PC-3 (cell line): Measurements from ENCODE around the gene HDAC10. TPM values are rescaled to one million over a fixed set of nuclear protein-coding genes. Genes with fewer than 3 reads are reported as not detected.
A peak's percentile ranks its signal among the peaks of the same experiment; 100 is the strongest.

Source experiments
- ATAC-seq: fragments of 200-7000 bp; cut with Tn5 transposase; 2 replicates; pipeline ENCODE4 v1.9.1; 2020; ENCODE audit warnings: mild to moderate bottlenecking, moderate library complexity
- BruUV-seq: library from RNA; stranded (reverse); fragments of 400-500 nt; replicated peaks from 2 replicates; lab custom pipeline; 2021; lab: Mats Ljungman, UMichigan
- CTCF ChIA-PET: fragments of 300-600 bp; sonication (Branson Sonifier 250); formaldehyde crosslinking; loops from one replicate; lab custom pipeline; 2022; ENCODE audit warnings: antibody characterized with exemption; lab: Charles Lee
- POLR2A ChIA-PET: fragments of 300-600 bp; sonication (Branson Sonifier 250); formaldehyde crosslinking; loops from one replicate; lab custom pipeline; 2022; ENCODE audit warnings: antibody characterized with exemption; ENCODE audit not compliant: unreplicated experiment; lab: Charles Lee
- DNase-seq: peaks from one replicate; pipeline ENCODE4 v3.0.0-alpha.2; 2015
- H2AFZ ChIP-seq: fragments of 300-600 bp; sonication (generic); 2 replicates; pipeline ENCODE4 v1.6.0; 2016; ENCODE audit warnings: antibody characterized with exemption, low read length
- H3F3A ChIP-seq: fragments of 300-600 bp; sonication (generic); one replicate; pipeline ENCODE4 v1.6.0; 2017; ENCODE audit warnings: antibody characterized with exemption, low read length, control low read depth, mild to moderate bottlenecking; ENCODE audit not compliant: unreplicated experiment
- H3K27ac ChIP-seq: fragments of 300-600 bp; sonication (generic); 2 replicates; pipeline ENCODE4 v1.5.1; 2016; ENCODE audit warnings: mild to moderate bottlenecking, low read length
- H3K27me3 ChIP-seq: fragments of 300-600 bp; sonication (generic); 2 replicates; pipeline ENCODE4 v1.6.1; 2016; ENCODE audit warnings: low read length, mixed read lengths
- H3K36me3 ChIP-seq: fragments of 300-600 bp; sonication (generic); 2 replicates; pipeline ENCODE4 v1.6.1; 2016; ENCODE audit warnings: low read depth, mixed run types, low read length, mixed read lengths
- H3K4me1 ChIP-seq: fragments of 300-600 bp; sonication (generic); 2 replicates; pipeline ENCODE4 v1.5.1; 2016; ENCODE audit warnings: low read length; ENCODE audit not compliant: insufficient read depth
- H3K4me2 ChIP-seq: fragments of 300-600 bp; sonication (generic); 2 replicates; pipeline ENCODE4 v1.6.0; 2016; ENCODE audit warnings: low read length
- H3K4me3 ChIP-seq: fragments of 300-600 bp; sonication (generic); 2 replicates; pipeline ENCODE4 v1.5.1; 2016; ENCODE audit warnings: mild to moderate bottlenecking, low read length, mixed read lengths
- H3K79me2 ChIP-seq: fragments of 300-600 bp; sonication (generic); 2 replicates; pipeline ENCODE4 v1.6.1; 2017; ENCODE audit warnings: low read length, mixed read lengths
- H3K9ac ChIP-seq: fragments of 300-600 bp; sonication (generic); 2 replicates; pipeline ENCODE4 v1.6.0; 2016; ENCODE audit warnings: mild to moderate bottlenecking, low read length
- H3K9me2 ChIP-seq: fragments of 300-600 bp; sonication (generic); replicated peaks from 2 replicates; pipeline ENCODE4 v1.6.1; 2016; ENCODE audit warnings: mixed run types, low read length, mixed read lengths
- H3K9me3 ChIP-seq: fragments of 300-600 bp; sonication (generic); 2 replicates; pipeline ENCODE4 v1.6.1; 2016; ENCODE audit warnings: low read length, mixed read lengths
- H4K20me1 ChIP-seq: fragments of 300-600 bp; sonication (generic); 2 replicates; pipeline ENCODE4 v1.6.1; 2016; ENCODE audit warnings: low read length, mixed read lengths
- EZH2 ChIP-seq: fragments of 300-600 bp; sonication (generic); IDR thresholded peaks from one replicate; pipeline ENCODE4 v1.6.1; 2017; ENCODE audit warnings: antibody characterized with exemption, mild to moderate bottlenecking, low read length; ENCODE audit not compliant: unreplicated experiment
- EZH2phosphoT487 ChIP-seq: fragments of 300-600 bp; sonication (generic); IDR thresholded peaks from 2 replicates; pipeline ENCODE4 v1.6.1; 2018; ENCODE audit warnings: mild to moderate bottlenecking, antibody characterized with exemption, low read length, borderline replicate concordance
- intact Hi-C: fragments of 100-400 bp; cut with micrococcal nuclease; formaldehyde crosslinking; loops from 2 replicates; pipeline ENCODE4 v1.9.0; 2023
- total RNA-seq: library from RNA; depleted of rRNA; stranded (reverse); fragments of >200 nt; gene quantifications from 2 replicates; pipeline ENCODE4 v1.2.3, GENCODE V29; 2014
- TF ChIP-seq, protein P1 (sequence below): fragments of 300-600 bp; sonication (generic); conservative IDR thresholded peaks from 2 replicates; pipeline ENCODE4 v1.5.1; 2017; ENCODE audit warnings: antibody characterized with exemption, low read depth, mild to moderate bottlenecking, low read length

HDAC10 gene
- total RNA-seq, 1 experiment from 2014 or later: 25.8 TPM

DNA sequence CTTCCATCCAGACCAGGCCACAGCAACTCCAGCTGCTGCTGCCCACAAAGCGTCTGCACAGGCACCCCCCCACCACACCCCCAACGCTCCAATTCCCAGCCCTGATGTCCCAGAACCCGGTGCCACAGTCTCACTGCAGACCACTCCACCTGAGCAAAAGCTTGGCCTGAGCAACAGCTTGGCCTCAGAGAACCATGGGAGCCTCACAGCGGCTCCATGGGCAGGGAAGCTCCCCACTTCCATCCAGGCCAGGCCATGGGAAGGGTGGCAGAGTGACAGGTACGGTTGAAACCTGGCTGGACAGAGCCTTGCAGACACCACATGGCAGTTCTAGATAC lies 43.2 kb upstream of the HDAC10 start:
- Histone ChIP-seq H3K9me3 (no peaks in the 10 kb centered on the region), H3K27me3 (no peaks in the 10 kb centered on the region), H3K79me2 (peaks cover 96% of the 10 kb centered on the region), H3K4me1 (peaks cover 20% of the 10 kb centered on the region), H3K27ac (peak overlapping the region; percentile 54), H3K9me2 (no peaks in the 10 kb centered on the region), H3K4me3 (no peak overlapping the region), H3K9ac (no peak overlapping the region), H2AFZ (no peak overlapping the region), H3K4me2 (no peak overlapping the region), H4K20me1 (no peaks in the 10 kb centered on the region; the same call in 1 of the 2 replicates), H3K36me3 (no peaks in the 10 kb centered on the region), H3F3A (no peaks in the 10 kb centered on the region)
- no peak for ATAC-seq
- POLR2A ChIA-PET: no interaction called here
- intact Hi-C loops: no loop called here
- CTCF ChIA-PET: no interaction called here
- BruUV-seq: no TSS peak
- TF ChIP-seq EZH2phosphoT487: no peak
- no peak for TF ChIP-seq EZH2
- TF ChIP-seq, protein P1, sequence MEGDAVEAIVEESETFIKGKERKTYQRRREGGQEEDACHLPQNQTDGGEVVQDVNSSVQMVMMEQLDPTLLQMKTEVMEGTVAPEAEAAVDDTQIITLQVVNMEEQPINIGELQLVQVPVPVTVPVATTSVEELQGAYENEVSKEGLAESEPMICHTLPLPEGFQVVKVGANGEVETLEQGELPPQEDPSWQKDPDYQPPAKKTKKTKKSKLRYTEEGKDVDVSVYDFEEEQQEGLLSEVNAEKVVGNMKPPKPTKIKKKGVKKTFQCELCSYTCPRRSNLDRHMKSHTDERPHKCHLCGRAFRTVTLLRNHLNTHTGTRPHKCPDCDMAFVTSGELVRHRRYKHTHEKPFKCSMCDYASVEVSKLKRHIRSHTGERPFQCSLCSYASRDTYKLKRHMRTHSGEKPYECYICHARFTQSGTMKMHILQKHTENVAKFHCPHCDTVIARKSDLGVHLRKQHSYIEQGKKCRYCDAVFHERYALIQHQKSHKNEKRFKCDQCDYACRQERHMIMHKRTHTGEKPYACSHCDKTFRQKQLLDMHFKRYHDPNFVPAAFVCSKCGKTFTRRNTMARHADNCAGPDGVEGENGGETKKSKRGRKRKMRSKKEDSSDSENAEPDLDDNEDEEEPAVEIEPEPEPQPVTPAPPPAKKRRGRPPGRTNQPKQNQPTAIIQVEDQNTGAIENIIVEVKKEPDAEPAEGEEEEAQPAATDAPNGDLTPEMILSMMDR: no peak
- DNase-seq: no peak

DNA sequence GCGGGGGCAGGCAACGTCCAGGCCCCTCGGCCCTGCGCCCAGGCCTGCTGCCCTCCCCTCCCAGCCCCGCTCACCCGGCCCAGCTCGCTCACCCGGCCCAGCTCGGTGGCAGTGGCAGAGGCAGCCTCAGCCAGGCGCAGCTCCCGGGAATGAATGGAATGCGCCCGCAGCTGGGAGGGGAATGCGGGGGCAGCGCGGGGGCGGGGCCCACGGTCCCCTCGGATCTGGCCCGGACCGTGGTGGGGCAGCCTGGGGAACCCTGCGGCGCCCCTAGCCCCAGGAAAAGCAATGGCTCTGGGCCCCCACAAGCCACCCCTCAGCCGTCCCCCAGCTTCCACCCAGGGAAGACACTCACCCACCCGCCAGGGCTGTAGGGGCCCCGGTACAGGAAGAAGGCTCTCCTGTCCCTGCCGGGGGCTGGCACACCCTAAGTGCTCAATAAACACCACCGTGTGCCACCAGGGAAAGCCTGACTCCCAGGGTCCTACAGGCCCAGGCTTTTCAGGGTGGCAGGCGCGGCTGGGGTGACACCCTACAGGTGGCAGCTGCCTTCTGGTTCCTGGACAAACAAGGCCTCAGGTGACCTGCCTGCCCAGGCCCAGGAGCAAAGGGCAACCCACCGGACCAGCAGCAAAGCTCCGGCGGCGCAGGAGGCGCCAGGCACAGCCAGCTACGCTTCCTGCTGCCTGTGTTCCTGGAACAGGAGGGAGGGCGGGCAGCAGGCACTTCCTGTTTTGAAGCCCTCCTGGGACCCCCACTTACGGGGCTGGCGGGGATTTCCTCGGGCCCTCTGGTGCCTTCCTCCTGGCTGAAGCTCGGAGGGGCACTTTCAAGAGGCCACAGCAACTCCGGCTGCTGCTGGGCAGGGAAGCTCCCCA lies 42.6 kb upstream of the HDAC10 start:
- no peaks in the 10 kb centered on the region for H3K27me3 ChIP-seq
- H2AFZ ChIP-seq: no peak overlapping the region
- H3K9me2 ChIP-seq: no peaks in the 10 kb centered on the region
- H3F3A ChIP-seq: no peaks in the 10 kb centered on the region
- peaks cover 92% of the 10 kb centered on the region for H3K79me2 ChIP-seq
- BruUV-seq: no TSS peak
- peak overlapping the region; percentile 77 for H3K4me2 ChIP-seq
- POLR2A ChIA-PET: interaction anchor here (0.5 kb wide), 1 partner anchor 11 kb away, joined by 3 read pairs; no protein-coding TSS in a partner anchor
- DNase-seq: peak; percentile 71
- intact Hi-C loops: no loop called here
- no peaks in the 10 kb centered on the region; the same call in 1 of the 2 replicates for H4K20me1 ChIP-seq
- H3K36me3 ChIP-seq: no peaks in the 10 kb centered on the region
- TF ChIP-seq EZH2phosphoT487: no peak
- TF ChIP-seq, protein P1: no peak
- TF ChIP-seq EZH2: no peak
- peaks cover 20% of the 10 kb centered on the region for H3K4me1 ChIP-seq
- ATAC-seq: peak; percentile 85
- CTCF ChIA-PET: interaction anchor here (1.0 kb wide), 1 partner anchor 11 kb away, joined by 3 read pairs; no protein-coding TSS in a partner anchor
- peak overlapping the region; percentile 40 for H3K9ac ChIP-seq
- peak overlapping the region; percentile 48 for H3K4me3 ChIP-seq
- H3K9me3 ChIP-seq: no peaks in the 10 kb centered on the region
- H3K27ac ChIP-seq: peak overlapping the region; percentile 54
